GM23248 (cell line): Measurements from ENCODE around the gene ZNRF2.

Experiments
- EZH2 ChIP-seq: fragments of 200-600 bp; sonication (generic); IDR thresholded peaks from 2 replicates; pipeline ENCODE4 v1.6.1; 2018; ENCODE audit warnings: antibody characterized with exemption, mild to moderate bottlenecking; ENCODE audit not compliant: insufficient read depth, poor library complexity, severe bottlenecking
- EZH2phosphoT487 ChIP-seq: fragments of 200-600 bp; sonication (generic); IDR thresholded peaks from 2 replicates; pipeline ENCODE4 v1.6.1; 2018; ENCODE audit warnings: antibody characterized with exemption, moderate library complexity, mild to moderate bottlenecking, low read depth; ENCODE audit not compliant: insufficient read depth

GRCh38 chr7:30260246-30260768, 24.1 kb upstream of the ZNRF2 start:
- TF ChIP-seq EZH2: no peak
- TF ChIP-seq EZH2phosphoT487: no peak
